ELF-1 (cell line): ENCODE measurements around the gene CPLX3.

Source experiments
- DNase-seq: peaks from one replicate; pipeline ENCODE4 v3.0.0-alpha.2; 2016; ENCODE audit warnings: low read depth, low spot score

Gene CPLX3

GRCh38 chr15:74870436-74871215 lies 44.2 kb downstream of the CPLX3 start:
- peak; percentile 74 for DNase-seq

GRCh38 chr15:74872702-74873035 lies 46.2 kb downstream of the CPLX3 start:
- no peak for DNase-seq

GRCh38 chr15:74873036-74873755 lies 46.8 kb downstream of the CPLX3 start, which contains the start of gene SCAMP2:
SCAMP2 (minus strand) TSS chr15:74873365; CDS start chr15:74873255, 110 bp downstream.
- DNase-seq: peak; percentile 97

GRCh38 chr15:74873756-74874424 lies 47.5 kb downstream of the CPLX3 start:
- peak; percentile 71 for DNase-seq

GRCh38 chr15:74878273-74878672 lies 51.8 kb downstream of the CPLX3 start:
- DNase-seq: no peak
